ENCODE measurements around the gene WNT5A. TPM values are rescaled to one million over a fixed set of nuclear protein-coding genes. Genes with fewer than 3 reads are reported as not detected.

Gene WNT5A
- total and polyA plus RNA-seq, 9 of the 15 experiments (the other 6 are each of a cell fraction or from before 2014, with no cell fraction given), result 0.11 TPM; not detected in 8

DNA sequence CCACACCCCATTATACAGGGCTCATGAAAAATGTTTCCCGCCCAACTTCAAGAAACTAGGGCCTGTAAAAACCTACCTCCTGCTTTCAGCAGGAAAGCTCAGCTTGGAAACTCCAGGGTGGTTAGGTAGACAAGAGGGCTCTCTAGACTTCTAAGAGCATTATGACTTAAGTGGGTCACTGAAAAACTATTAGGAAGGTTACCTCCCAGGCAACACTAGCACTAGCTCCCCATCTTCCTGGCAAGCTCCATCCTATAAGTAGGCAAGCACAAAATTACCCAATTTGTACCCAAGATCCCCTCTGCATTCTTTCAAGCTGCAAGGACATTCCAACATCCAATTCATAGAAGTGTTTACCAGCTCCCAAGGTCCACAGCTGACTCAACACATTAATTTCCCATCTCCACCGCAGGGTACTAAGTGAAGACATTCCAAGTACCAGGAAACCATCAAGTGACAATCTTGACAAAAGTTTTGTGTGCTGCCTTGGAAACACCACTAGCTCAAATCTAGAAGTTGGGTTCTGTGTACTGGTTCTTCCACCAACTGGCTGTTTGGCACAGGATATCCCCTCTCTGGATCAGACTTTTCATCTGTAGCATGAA lies 46.9 kb downstream of the WNT5A start (continued):
- TF ChIP-seq, protein P1, sequence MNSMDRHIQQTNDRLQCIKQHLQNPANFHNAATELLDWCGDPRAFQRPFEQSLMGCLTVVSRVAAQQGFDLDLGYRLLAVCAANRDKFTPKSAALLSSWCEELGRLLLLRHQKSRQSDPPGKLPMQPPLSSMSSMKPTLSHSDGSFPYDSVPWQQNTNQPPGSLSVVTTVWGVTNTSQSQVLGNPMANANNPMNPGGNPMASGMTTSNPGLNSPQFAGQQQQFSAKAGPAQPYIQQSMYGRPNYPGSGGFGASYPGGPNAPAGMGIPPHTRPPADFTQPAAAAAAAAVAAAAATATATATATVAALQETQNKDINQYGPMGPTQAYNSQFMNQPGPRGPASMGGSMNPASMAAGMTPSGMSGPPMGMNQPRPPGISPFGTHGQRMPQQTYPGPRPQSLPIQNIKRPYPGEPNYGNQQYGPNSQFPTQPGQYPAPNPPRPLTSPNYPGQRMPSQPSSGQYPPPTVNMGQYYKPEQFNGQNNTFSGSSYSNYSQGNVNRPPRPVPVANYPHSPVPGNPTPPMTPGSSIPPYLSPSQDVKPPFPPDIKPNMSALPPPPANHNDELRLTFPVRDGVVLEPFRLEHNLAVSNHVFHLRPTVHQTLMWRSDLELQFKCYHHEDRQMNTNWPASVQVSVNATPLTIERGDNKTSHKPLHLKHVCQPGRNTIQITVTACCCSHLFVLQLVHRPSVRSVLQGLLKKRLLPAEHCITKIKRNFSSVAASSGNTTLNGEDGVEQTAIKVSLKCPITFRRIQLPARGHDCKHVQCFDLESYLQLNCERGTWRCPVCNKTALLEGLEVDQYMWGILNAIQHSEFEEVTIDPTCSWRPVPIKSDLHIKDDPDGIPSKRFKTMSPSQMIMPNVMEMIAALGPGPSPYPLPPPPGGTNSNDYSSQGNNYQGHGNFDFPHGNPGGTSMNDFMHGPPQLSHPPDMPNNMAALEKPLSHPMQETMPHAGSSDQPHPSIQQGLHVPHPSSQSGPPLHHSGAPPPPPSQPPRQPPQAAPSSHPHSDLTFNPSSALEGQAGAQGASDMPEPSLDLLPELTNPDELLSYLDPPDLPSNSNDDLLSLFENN (IDR thresholded peaks at IDR 0.05; ENCODE audit: low read depth in 2 of 2, low read length in 2 of 2), result no peak
- TF ChIP-seq ZNF140 (CRISPR knock-in tag; IDR thresholded peaks at IDR 0.05) (no peak), ZNF324 (CRISPR knock-in tag; IDR thresholded peaks at IDR 0.05) (no peak), ZNF121 (CRISPR knock-in tag; conservative IDR thresholded peaks at IDR 0.05) (no peak)

DNA sequence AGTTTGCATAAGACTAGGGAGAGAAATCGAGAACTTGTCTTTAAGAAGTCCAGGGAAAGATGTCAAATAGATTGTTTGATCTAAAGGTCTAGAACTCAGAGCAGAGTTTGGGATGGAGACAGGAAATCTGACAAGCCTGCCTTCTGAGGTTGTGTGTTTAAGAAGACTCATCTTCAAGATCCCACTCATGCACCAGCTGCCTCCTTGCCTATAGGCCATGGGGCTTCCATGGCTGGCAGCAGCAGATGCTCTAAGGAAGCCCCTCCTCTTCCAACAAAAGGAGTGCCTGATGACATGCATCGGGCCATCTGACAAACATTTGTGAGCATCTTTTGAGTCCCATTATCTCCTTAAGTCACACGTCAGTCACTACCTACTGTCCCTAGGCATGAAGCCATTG lies 47.4 kb downstream of the WNT5A start:
- no peaks in the 10 kb centered on the region for H3K9me3 ChIP-seq (replicated peaks; ENCODE audit: control insufficient read depth, insufficient read depth, low read depth, low read length)
- H3K4me2 ChIP-seq (ENCODE audit: insufficient read depth, low read length), result no peak overlapping the region
- in situ Hi-C loops (cut with MboI) (no loop called here), intact Hi-C loops (cut with micrococcal nuclease) (no loop called here)
- no peak for FAIRE-seq
- no peak overlapping the region for H3K9ac ChIP-seq (ENCODE audit: insufficient read depth in 1 of 2, low read depth in 2 of 2, low read length in 2 of 2)
- no peaks in the 10 kb centered on the region for H3K79me2 ChIP-seq (ENCODE audit: control insufficient read depth, insufficient read depth, low read length)
- BruUV-seq (replicated peaks), result no TSS peak
- no peak for DNase-seq (ENCODE audit: extremely low read depth in 1 of 4, low spot score in 3 of 4)
- H3K4me3 ChIP-seq, result no peak overlapping the region
- H2AFZ ChIP-seq (ENCODE audit: low read depth, low read length), result no peak overlapping the region
- H3K27me3 ChIP-seq (ENCODE audit: control insufficient read depth in 2 of 2, insufficient read depth in 2 of 2, low read length in 2 of 2), result no peaks in the 10 kb centered on the region
- POLR2A ChIA-PET, result interaction anchor here (0.7 kb wide), 1 partner anchor 274 kb away, joined by 3 read pairs; no protein-coding TSS in a partner anchor
- no peaks in the 10 kb centered on the region for H3K9me1 ChIP-seq (ENCODE audit: control insufficient read depth, insufficient read depth, low read length)
- H4K20me1 ChIP-seq (replicated peaks; ENCODE audit: control insufficient read depth, insufficient read depth, low read length), result no peaks in the 10 kb centered on the region
- TF ChIP-seq ESRRB (CRISPR knock-in tag; IDR thresholded peaks at IDR 0.05; ENCODE audit: borderline replicate concordance) (no peak), HDAC2 (IDR thresholded peaks at IDR 0.05) (no peak), PHTF2 (CRISPR knock-in tag; IDR thresholded peaks at IDR 0.05) (no peak)
- TF ChIP-seq, protein P2, sequence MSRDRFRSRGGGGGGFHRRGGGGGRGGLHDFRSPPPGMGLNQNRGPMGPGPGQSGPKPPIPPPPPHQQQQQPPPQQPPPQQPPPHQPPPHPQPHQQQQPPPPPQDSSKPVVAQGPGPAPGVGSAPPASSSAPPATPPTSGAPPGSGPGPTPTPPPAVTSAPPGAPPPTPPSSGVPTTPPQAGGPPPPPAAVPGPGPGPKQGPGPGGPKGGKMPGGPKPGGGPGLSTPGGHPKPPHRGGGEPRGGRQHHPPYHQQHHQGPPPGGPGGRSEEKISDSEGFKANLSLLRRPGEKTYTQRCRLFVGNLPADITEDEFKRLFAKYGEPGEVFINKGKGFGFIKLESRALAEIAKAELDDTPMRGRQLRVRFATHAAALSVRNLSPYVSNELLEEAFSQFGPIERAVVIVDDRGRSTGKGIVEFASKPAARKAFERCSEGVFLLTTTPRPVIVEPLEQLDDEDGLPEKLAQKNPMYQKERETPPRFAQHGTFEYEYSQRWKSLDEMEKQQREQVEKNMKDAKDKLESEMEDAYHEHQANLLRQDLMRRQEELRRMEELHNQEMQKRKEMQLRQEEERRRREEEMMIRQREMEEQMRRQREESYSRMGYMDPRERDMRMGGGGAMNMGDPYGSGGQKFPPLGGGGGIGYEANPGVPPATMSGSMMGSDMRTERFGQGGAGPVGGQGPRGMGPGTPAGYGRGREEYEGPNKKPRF (IDR thresholded peaks at IDR 0.05; ENCODE audit: low read depth, low read length), result no peak
- TF ChIP-seq, protein P3, sequence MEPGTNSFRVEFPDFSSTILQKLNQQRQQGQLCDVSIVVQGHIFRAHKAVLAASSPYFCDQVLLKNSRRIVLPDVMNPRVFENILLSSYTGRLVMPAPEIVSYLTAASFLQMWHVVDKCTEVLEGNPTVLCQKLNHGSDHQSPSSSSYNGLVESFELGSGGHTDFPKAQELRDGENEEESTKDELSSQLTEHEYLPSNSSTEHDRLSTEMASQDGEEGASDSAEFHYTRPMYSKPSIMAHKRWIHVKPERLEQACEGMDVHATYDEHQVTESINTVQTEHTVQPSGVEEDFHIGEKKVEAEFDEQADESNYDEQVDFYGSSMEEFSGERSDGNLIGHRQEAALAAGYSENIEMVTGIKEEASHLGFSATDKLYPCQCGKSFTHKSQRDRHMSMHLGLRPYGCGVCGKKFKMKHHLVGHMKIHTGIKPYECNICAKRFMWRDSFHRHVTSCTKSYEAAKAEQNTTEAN (CRISPR knock-in tag; IDR thresholded peaks at IDR 0.05), result no peak
- CTCF ChIA-PET (ENCODE audit: low intra/inter-chr PET ratio), result no interaction called here
- no peaks in the 10 kb centered on the region for H3K4me1 ChIP-seq (replicated peaks in 1 of 2; ENCODE audit: control insufficient read depth in 2 of 2, insufficient read depth in 2 of 2, low read length in 2 of 2)
- WGBS (ENCODE audit: insufficient coverage, low coverage, missing lambda C conversion rate), result 0% methylated on average over 3 of the region's 3 CpGs
- ATAC-seq, result no peak
- no peaks in the 10 kb centered on the region for H3K36me3 ChIP-seq (ENCODE audit: control insufficient read depth, insufficient read depth, low read length)
- no peak overlapping the region for H3K27ac ChIP-seq (ENCODE audit: extremely low read depth, low read depth, low read length)

All from K562 (cell line).